Right cardiac atrium (tissue), 5 donors: ENCODE results near the gene INO80C. TPM values are rescaled to one million over a fixed set of nuclear protein-coding genes. Genes with fewer than 3 reads are reported as not detected.
A peak's percentile ranks its signal among the peaks of the same experiment; 100 is the strongest.
"Not testable (repeated sequence)": the region's sequence is repeated elsewhere in the genome, so short reads cannot be mapped to it uniquely, and the experiment has no call there.

Experiments used
- ATAC-seq, 2 donors: fragments of 200-7000 bp; cut with Tn5 transposase; one replicate each; pipeline versions ENCODE4 v1.8.0 to v1.9.1; 2020; ENCODE audit warnings: moderate library complexity in 2 of 2, mild to moderate bottlenecking in 1 of 2
- DNase-seq, 3 donors: peaks; one replicate each; pipeline ENCODE4 v3.0.0-alpha.2; 2020
- H3K27ac ChIP-seq: one replicate; pipeline ENCODE4 v1.5.1; 2013; ENCODE audit warnings: mild to moderate bottlenecking, low read length, control low read depth, moderate library complexity
- H3K27me3 ChIP-seq: one replicate; pipeline ENCODE4 v1.6.1; 2013; ENCODE audit not compliant: control insufficient read depth, insufficient read depth
- H3K4me1 ChIP-seq: one replicate; pipeline ENCODE4 v1.6.1; 2013; ENCODE audit warnings: low read length; ENCODE audit not compliant: control insufficient read depth, insufficient read depth
- H3K4me3 ChIP-seq: one replicate; pipeline ENCODE4 v1.5.1; 2013; ENCODE audit warnings: low read length, control low read depth
- H3K9me3 ChIP-seq: one replicate; pipeline ENCODE4 v1.6.1; 2013; ENCODE audit warnings: low read length; ENCODE audit not compliant: control insufficient read depth
- WGBS: extraction: QIAGEN DNeasy Blood & Tissue Kit; methylation state at CpG from one replicate; pipeline ENCODE4 v1.1.7; 2013; 5-methylcytosine and 5-hydroxymethylcytosine counted together
- intact Hi-C, 4 donors: fragments of 100-400 bp; cut with DNase I; formaldehyde crosslinking; loops; one replicate each; pipeline versions ENCODE4 v1.11.0 to v1.14.0; 2022 to 2023
- polyA plus RNA-seq: library from polyadenylated mRNA; stranded (reverse); fragments of 200-250 nt; gene quantifications from one replicate; pipeline ENCODE4 v1.2.3, GENCODE V29; 2013
- total RNA-seq, 4 donors: library from RNA; stranded (reverse); fragmentation: NEBNext Ultra II Directional; extraction: Animal tissue kit (Norgen Biotek cat#: 25700); gene quantifications; one replicate each; pipeline ENCODE4 v1.2.1, GENCODE V29; 2021
- donor health status: healthy with polysubstance abuse.
- donor health status: DM: no; HTN: yes; CAD: no.
- donor health status: DM: no; HTN: no; CAD: no.
- donor health status: DM: no; HTN: yes; CAD: no; lungs with severe emphysema.
- donor health status: DM: yes; HTN: yes; CAD: no.

The INO80C gene
- total and polyA plus RNA-seq, 5 donors, result 25.4 to 36.1 (median 26.5) TPM

- intact Hi-C loops, result not testable (repeated sequence)
These were observed 8.5 kb downstream of the INO80C start for GRCh38 chr18:35489281-35489680.

DNA sequence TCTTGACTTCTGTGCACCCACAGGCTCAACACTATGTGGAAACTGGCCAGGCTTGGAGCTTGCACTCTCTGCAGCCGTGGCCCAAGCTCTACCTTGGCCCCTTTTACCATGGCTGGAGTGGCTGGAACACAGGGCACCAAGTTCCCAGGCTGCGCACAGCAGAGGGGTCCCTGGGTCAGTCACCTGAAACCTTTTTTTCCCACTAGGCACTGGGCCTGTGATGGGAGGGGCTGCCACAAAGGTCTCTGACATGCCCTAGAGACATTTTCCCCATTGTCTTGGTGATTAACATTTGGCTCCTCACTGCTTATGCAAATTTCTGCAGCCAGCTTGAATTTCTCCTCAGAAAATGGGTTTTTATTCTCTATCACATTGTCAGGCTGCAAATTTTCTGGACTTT lies 9.4 kb downstream of the INO80C start:
- H3K27ac ChIP-seq, DNase-seq, ATAC-seq, intact Hi-C loops, H3K9me3 ChIP-seq, H3K27me3 ChIP-seq, H3K4me1 ChIP-seq, H3K4me3 ChIP-seq: not testable (repeated sequence)
- WGBS, result 96% methylated on average over 2 of the region's 2 CpGs

More at GRCh38 chr18:35489281-35489680, 8.5 kb downstream of the INO80C start:
- H3K27me3 ChIP-seq, H3K27ac ChIP-seq, H3K4me3 ChIP-seq, H3K4me1 ChIP-seq, ATAC-seq, DNase-seq, H3K9me3 ChIP-seq: not testable (repeated sequence)
- 93% methylated on average over 3 of the region's 3 CpGs for WGBS

GRCh38 chr18:35487525-35487924 lies 10.2 kb downstream of the INO80C start:
- WGBS, result 96% methylated on average over 4 of the region's 4 CpGs
- H3K4me1 ChIP-seq, DNase-seq, H3K27me3 ChIP-seq, H3K27ac ChIP-seq, H3K9me3 ChIP-seq, ATAC-seq, H3K4me3 ChIP-seq, intact Hi-C loops: not testable (repeated sequence)

- no peaks in the 10 kb centered on the region for H3K27me3 ChIP-seq
- no peak overlapping the region for H3K27ac ChIP-seq
- H3K9me3 ChIP-seq, result no peaks in the 10 kb centered on the region
- WGBS, result 99% methylated on average over 1 of the region's 1 CpG
- no peak for ATAC-seq
- no peak overlapping the region for H3K4me3 ChIP-seq
- H3K4me1 ChIP-seq, result peaks cover 9% of the 10 kb centered on the region
- intact Hi-C loops, result no loop called here
- DNase-seq, result no peak
These were observed 11.9 kb downstream of the INO80C start for GRCh38 chr18:35485852-35486251.

GRCh38 chr18:35484034-35484433 lies 13.7 kb downstream of the INO80C start:
- no peak for DNase-seq
- Histone ChIP-seq H3K4me1 (peaks cover 4% of the 10 kb centered on the region), H3K27ac (no peak overlapping the region), H3K4me3 (no peak overlapping the region), H3K9me3 (no peaks in the 10 kb centered on the region), H3K27me3 (no peaks in the 10 kb centered on the region)
- intact Hi-C loops, result no loop called here
- ATAC-seq, result no peak

GRCh38 chr18:35481960-35482366 lies 15.8 kb downstream of the INO80C start:
- intact Hi-C loops, result no loop called here
- Histone ChIP-seq H3K4me3 (no peak overlapping the region), H3K4me1 (peaks cover 6% of the 10 kb centered on the region), H3K27ac (no peak overlapping the region), H3K27me3 (no peaks in the 10 kb centered on the region), H3K9me3 (no peaks in the 10 kb centered on the region)
- WGBS, result 88% methylated on average over 5 of the region's 5 CpGs
- DNase-seq (no peak), ATAC-seq (no peak)

DNA sequence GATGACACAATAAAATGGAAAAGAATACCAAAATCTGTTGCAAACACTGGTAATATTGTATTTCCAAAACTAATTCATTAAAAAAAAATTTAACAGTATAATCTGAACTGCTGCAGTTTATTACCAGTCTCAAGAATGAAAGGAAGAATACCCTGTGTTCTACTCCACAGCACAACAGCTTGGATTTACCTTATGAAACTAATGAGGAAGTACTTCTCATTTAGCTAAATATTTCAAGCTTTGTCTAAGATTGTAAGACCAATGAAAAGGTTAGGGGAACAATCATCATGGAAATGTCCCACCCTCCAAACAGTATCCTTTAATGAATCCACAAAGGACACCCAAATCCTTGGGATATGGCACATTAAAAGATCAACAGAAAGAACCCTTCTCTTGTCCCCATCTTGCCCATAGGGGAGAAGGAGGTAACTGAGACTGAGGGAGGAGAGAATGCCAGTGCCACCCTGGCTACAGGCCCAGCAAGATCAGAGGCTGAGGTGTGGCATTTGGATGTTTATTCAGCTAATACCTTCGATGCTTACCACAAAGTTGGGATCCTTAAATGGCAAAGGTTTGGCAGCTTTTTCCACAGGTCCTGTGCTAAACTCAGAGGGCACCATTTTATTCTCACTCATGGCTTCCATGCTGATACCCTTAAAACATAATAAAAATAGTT lies 17.7 kb downstream of the INO80C start:
- Histone ChIP-seq H3K27ac (no peak overlapping the region), H3K27me3 (no peaks in the 10 kb centered on the region), H3K4me1 (peaks cover 6% of the 10 kb centered on the region), H3K9me3 (no peaks in the 10 kb centered on the region), H3K4me3 (no peak overlapping the region)
- WGBS, result 93% methylated on average over 1 of the region's 1 CpG
- DNase-seq (no peak), ATAC-seq (no peak)
- intact Hi-C loops, result no loop called here

DNA sequence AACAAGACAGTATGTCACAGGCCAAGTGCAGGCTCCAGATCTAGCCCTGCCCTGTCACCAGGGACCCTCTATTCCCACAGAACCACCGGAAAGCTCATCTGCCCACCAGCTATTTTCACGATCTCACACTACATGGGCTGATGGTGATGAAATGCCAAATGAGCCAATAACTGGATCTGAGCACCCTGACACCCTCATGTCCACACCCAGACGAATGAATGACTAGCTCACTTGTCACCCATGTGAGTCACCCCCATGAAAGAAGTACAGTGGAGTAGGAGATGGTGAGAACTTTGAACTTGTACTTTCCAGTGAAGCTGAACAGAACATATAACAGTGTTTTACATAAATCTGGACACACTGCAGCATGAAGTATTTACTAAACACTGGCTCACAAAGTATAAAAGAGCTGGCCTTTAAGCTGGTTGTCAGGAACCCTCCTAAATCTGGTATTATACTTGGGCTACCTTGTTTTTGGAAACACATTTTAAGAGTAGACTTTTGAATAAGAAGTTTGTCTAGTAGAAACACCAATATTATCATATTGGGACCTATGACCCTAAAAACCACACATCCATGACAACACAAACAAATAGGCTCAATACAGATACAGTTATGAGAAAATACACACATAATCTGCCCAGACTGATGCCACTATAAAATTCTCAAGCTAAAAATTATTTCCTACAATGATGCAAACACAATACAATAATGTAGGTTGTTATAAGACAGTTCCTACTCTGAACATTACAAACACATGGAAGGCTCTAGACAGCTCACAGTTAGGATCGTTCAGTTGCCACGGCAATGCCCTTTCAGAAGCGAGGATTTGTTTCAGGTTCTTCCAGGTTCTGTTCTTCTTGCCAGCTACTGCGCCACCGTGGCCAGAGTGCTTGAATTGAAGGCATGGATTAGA lies 19.0 kb downstream of the INO80C start:
- Histone ChIP-seq H3K27ac (no peak overlapping the region), H3K4me3 (no peak overlapping the region), H3K4me1 (peaks cover 6% of the 10 kb centered on the region), H3K9me3 (no peaks in the 10 kb centered on the region), H3K27me3 (no peaks in the 10 kb centered on the region)
- 62% methylated on average over 8 of the region's 8 CpGs for whole genome bisulfite sequencing
- DNase-seq (no peak), ATAC-seq (peak; percentile 64 to 95)
- intact Hi-C loops, result no loop called here

DNA sequence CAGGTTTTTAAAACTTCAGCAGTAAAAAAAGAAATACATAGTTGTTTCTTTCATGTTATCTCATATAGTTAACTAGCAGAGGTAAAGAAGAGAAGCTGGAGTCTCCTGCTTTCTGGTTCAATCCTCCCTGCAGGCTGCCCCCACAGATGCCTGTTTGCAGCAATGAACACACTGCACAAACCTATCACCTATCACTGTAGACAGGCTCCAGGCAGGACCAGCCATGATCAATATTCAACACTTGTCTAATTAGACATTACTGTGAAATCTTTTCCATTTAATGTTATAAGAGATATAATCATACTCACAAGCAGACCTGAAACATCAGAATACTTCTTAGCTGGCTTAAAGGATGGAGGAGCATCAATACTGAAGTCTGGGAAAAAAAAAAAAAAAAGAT lies 19.8 kb downstream of the INO80C start:
- no peak overlapping the region for H3K27ac ChIP-seq

GRCh38 chr18:35477497-35477896 lies 20.3 kb downstream of the INO80C start:
- WGBS, result 91% methylated on average over 1 of the region's 1 CpG
- ATAC-seq (no peak), DNase-seq (no peak)
- intact Hi-C loops, result no loop called here
- Histone ChIP-seq H3K9me3 (no peaks in the 10 kb centered on the region), H3K4me3 (no peak overlapping the region), H3K27ac (no peak overlapping the region), H3K4me1 (peaks cover 4% of the 10 kb centered on the region), H3K27me3 (no peaks in the 10 kb centered on the region)

More for the DNA sequence above, 19.8 kb downstream of the INO80C start:
- H3K4me3 ChIP-seq, result no peak overlapping the region
- ATAC-seq, result no peak
- H3K4me1 ChIP-seq, result peaks cover 6% of the 10 kb centered on the region
- H3K9me3 ChIP-seq, result no peaks in the 10 kb centered on the region
- DNase-seq, result no peak
- intact Hi-C loops, result no loop called here
- no peaks in the 10 kb centered on the region for H3K27me3 ChIP-seq

- Histone ChIP-seq H3K27ac (no peak overlapping the region), H3K4me3 (no peak overlapping the region), H3K27me3 (no peaks in the 10 kb centered on the region), H3K9me3 (no peaks in the 10 kb centered on the region), H3K4me1 (peaks cover 2% of the 10 kb centered on the region)
- WGBS, result 93% methylated on average over 1 of the region's 1 CpG
- intact Hi-C loops, result no loop called here
- ATAC-seq (no peak), DNase-seq (no peak)
These were observed 22.9 kb downstream of the INO80C start for GRCh38 chr18:35474884-35475283.
